Nephron (organoid): ENCODE measurements around the gene GRM8.

Experiments used
- H3K27ac Mint-ChIP-seq, 3 experiments: 2 replicates each; pipeline ENCODE4 v1.8.0; 2020; ENCODE audit warnings: mixed read lengths in 3 of 3, mild to moderate bottlenecking in 2 of 3, moderate library complexity in 1 of 3
- H3K27me3 Mint-ChIP-seq: 2 replicates; pipeline ENCODE4 v1.8.0; 2021; ENCODE audit warnings: low read depth, mild to moderate bottlenecking, moderate library complexity, mixed read lengths
- H3K36me3 Mint-ChIP-seq: 2 replicates; pipeline ENCODE4 v1.8.0; 2020; ENCODE audit warnings: low read depth, mixed read lengths
- H3K4me1 Mint-ChIP-seq: 2 replicates; pipeline ENCODE4 v1.8.0; 2020; ENCODE audit warnings: mixed read lengths
- H3K4me3 Mint-ChIP-seq, 3 experiments: 2 replicates each; pipeline ENCODE4 v1.8.0; 2020; ENCODE audit warnings: mild to moderate bottlenecking in 3 of 3, mixed read lengths in 3 of 3, moderate library complexity in 2 of 3
- H3K9me3 Mint-ChIP-seq: 2 replicates; pipeline ENCODE4 v1.8.0; 2020; ENCODE audit warnings: mixed read lengths
- TF ChIP-seq, protein P1 (sequence below), 3 experiments: fragments of 200-600 bp; sonication (generic); IDR thresholded peaks; one replicate each; pipeline ENCODE4 v1.5.0; 2021; ENCODE audit warnings: antibody characterized with exemption in 3 of 3; ENCODE audit not compliant: unreplicated experiment in 3 of 3

GRM8 gene

DNA sequence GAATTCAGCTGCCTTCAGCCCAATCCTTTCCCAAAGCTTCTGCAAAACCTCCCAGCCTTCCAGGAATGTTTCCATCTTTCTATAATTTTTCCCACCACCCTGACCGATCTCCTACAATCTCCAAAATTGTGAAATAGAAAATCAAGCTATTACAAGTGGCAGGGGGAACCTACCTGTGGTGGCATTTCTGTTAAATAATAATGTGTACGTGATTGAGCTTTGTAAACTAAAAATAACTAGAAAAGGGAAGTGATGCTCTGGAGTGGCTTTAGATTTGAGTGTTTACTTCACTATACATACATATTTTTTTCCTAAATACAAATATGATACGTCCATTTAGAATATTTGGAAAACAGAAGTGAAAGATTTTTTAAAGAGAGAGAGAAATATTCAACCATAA is 593.6 kb downstream of the GRM8 start:
- Mint-ChIP-seq H3K27me3 (peaks cover 7% of the 10 kb centered on the region), H3K27ac (no peak overlapping the region), H3K4me3 (no peak overlapping the region), H3K9me3 (no peaks in the 10 kb centered on the region), H3K36me3 (no peaks in the 10 kb centered on the region), H3K4me1 (peaks cover 31% of the 10 kb centered on the region)
- TF ChIP-seq, protein P1, sequence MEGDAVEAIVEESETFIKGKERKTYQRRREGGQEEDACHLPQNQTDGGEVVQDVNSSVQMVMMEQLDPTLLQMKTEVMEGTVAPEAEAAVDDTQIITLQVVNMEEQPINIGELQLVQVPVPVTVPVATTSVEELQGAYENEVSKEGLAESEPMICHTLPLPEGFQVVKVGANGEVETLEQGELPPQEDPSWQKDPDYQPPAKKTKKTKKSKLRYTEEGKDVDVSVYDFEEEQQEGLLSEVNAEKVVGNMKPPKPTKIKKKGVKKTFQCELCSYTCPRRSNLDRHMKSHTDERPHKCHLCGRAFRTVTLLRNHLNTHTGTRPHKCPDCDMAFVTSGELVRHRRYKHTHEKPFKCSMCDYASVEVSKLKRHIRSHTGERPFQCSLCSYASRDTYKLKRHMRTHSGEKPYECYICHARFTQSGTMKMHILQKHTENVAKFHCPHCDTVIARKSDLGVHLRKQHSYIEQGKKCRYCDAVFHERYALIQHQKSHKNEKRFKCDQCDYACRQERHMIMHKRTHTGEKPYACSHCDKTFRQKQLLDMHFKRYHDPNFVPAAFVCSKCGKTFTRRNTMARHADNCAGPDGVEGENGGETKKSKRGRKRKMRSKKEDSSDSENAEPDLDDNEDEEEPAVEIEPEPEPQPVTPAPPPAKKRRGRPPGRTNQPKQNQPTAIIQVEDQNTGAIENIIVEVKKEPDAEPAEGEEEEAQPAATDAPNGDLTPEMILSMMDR (IDR thresholded peaks at IDR 0.05; ENCODE audit: unreplicated experiment in 3 of 3): no peak

DNA sequence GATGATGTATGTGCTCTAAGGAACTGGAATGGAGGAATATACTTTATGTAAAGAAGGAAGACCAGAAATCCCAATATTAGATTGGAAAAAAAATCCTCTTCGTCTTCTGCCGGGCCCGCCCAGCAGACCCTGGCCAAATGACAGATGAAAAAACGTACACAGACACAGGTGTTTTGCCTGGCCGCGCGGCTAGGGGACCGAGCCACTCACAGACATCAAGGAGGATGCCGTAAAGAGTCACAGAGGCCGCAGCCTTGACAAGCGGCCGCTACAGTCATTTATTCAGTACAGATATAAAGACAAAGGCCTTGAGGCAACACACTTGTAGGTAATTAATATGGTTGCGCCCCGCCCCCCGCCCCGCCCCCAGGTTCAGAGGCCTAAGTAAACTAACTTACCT is 594.1 kb downstream of the GRM8 start:
- no peaks in the 10 kb centered on the region for H3K36me3 Mint-ChIP-seq
- no peaks in the 10 kb centered on the region for H3K9me3 Mint-ChIP-seq
- TF ChIP-seq, protein P1 (IDR thresholded peaks at IDR 0.05; ENCODE audit: unreplicated experiment in 3 of 3): no peak
- H3K4me3 Mint-ChIP-seq: no peak overlapping the region
- peaks cover 27% of the 10 kb centered on the region for H3K4me1 Mint-ChIP-seq
- H3K27ac Mint-ChIP-seq: no peak overlapping the region
- H3K27me3 Mint-ChIP-seq: peaks cover 7% of the 10 kb centered on the region

DNA sequence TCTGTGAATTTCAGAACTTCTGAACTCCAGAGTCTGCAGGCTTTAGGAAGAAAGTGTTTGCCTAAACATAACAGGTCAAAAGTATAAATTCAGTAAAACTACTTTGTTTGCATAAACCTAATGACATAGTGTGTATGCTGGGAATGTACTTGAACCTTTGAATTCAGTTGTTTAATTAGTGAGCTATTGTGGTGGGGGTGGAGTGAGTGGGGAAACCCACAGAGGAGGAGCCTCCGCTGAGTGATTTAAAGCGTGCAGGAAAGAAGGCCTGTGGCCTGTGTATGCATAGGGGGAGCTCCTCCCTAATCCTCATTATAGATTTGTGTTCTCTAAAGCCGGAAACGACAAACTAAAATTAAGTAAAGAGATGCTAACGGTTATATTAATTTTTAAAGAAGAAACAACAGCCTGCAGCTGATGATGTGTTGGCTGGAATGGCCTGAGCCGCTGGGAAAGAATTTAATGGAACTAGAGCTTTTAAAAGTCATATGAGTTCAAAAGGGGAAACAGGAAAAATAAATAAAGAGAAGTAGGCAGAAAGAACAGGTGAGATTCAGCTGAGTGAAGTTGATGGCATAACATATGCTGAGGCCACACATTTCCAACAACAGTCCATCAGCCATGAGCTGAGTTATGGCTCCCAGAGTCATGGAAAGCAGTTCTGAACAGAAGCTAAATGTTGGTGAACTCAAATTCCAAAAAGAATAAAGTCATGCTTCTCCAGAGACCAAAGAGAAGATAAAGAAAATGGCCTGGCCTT is 595.0 kb downstream of the GRM8 start:
- TF ChIP-seq, protein P1 (IDR thresholded peaks at IDR 0.05; ENCODE audit: unreplicated experiment in 3 of 3): no peak
- peak overlapping the region in 2 of 3 experiments; percentile 10 to 32 for H3K27ac Mint-ChIP-seq

DNA sequence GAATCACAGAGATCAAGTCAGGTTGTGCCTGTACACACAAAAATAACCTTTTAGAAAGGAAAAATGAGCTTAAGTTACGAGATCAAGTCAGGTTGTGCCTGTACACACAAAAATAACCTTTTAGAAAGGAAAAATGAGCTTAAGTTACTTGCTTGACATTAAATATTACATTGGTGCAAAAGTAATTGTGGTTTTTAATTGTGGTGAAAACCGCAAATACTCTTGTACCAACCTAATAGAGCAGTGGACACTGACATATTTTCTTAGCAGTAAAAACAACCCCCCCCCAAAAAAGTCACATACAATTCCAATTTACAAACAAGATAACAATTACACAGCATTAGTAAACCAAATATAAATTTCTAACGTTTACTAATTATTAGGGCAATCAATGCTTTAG is 595.6 kb downstream of the GRM8 start:
- H3K27me3 Mint-ChIP-seq: peaks cover 7% of the 10 kb centered on the region

More for the DNA sequence above, 595.0 kb downstream of the GRM8 start:
- Mint-ChIP-seq H3K36me3 (no peaks in the 10 kb centered on the region), H3K27me3 (peaks cover 7% of the 10 kb centered on the region), H3K9me3 (no peaks in the 10 kb centered on the region), H3K4me3 (no peak overlapping the region), H3K4me1 (peaks cover 18% of the 10 kb centered on the region)

DNA sequence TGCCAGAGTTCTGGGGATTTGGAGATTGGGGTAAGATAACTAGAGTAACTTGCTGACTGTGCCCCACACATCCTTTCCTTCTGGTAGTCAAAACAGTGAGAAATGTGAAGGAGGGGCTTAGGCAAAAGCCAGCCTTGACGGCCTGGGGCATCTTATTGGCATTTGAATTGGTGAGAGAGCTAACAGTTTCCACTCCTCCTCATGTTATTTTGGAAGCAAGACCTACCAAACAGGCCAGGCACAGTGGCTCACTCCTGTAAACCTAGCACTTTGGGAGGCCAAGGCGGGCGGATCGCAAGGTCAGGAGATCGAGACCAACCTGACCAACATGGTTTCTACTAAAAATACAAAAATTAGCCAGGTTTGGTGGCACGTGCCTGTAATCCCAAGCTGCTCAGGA is 596.6 kb downstream of the GRM8 start:
- peaks cover 11% of the 10 kb centered on the region for H3K4me1 Mint-ChIP-seq
- H3K4me3 Mint-ChIP-seq: no peak overlapping the region
- TF ChIP-seq, protein P1 (IDR thresholded peaks at IDR 0.05; ENCODE audit: unreplicated experiment in 3 of 3): no peak
- H3K27ac Mint-ChIP-seq: no peak overlapping the region
- H3K9me3 Mint-ChIP-seq: peaks cover 4% of the 10 kb centered on the region
- H3K27me3 Mint-ChIP-seq: peaks cover 7% of the 10 kb centered on the region
- no peaks in the 10 kb centered on the region for H3K36me3 Mint-ChIP-seq

More for the DNA sequence above, 595.6 kb downstream of the GRM8 start:
- Mint-ChIP-seq H3K27ac (no peak overlapping the region), H3K4me3 (no peak overlapping the region), H3K36me3 (no peaks in the 10 kb centered on the region), H3K4me1 (peaks cover 12% of the 10 kb centered on the region), H3K9me3 (peaks cover 3% of the 10 kb centered on the region)
- TF ChIP-seq, protein P1 (IDR thresholded peaks at IDR 0.05; ENCODE audit: unreplicated experiment in 3 of 3): no peak

GRCh38 chr7:126637538-126637937 is 615.2 kb downstream of the GRM8 start:
- no peak overlapping the region for H3K4me3 Mint-ChIP-seq
- TF ChIP-seq, protein P1 (IDR thresholded peaks at IDR 0.05; ENCODE audit: unreplicated experiment in 3 of 3): no peak
- no peaks in the 10 kb centered on the region for H3K4me1 Mint-ChIP-seq
- H3K27ac Mint-ChIP-seq: no peak overlapping the region
- H3K36me3 Mint-ChIP-seq: no peaks in the 10 kb centered on the region
- H3K27me3 Mint-ChIP-seq: no peaks in the 10 kb centered on the region
- H3K9me3 Mint-ChIP-seq: no peaks in the 10 kb centered on the region
